Measurements from ENCODE around the gene MBNL2.
A peak's percentile ranks its signal among the peaks of the same experiment; 100 is the strongest.

MBNL2 gene

DNA sequence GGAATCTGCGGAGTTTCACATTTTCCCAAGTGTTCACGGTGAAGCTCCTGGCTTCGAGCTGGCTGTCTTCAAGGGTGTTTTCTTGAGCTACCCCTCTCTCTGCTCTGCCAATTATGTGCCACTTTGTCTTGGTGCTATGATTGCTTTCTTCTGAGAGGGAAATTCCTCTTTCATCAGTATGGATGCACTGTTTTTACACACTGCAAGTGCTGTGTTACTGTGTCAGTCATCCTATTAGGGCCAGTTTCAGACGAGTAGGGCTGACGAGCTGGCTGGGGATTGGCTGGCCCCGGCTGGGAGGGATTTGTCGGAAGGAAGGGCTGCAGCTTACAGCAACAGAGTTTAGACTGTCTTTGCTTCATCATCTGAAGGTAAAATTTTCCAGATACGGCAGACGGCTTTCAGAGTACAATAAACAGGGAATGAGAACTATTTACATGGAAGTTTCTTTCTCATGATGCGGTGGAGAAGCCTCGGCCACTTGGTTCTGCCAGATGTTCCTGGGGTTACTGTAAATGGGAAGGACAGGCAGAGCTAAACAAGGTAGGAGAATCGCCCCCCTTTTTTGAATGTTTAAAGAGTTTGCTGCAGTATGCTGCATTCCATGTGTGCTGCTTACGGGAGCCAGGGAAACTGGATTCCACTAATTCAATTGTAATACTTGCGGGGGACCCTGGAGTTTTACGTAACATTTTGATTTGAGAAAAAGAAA lies at the start of gene MBNL2:
Gene MBNL2, plus strand, starts transcription at position 345 of the 712 bp plus-strand sequence. CDS start 53,903 bp downstream, outside the sequence.
- peak; percentile 46 to 70 for DNase-seq (ENCODE audit: extremely low read depth in 1 of 2, low read depth in 1 of 2)

- no peak for DNase-seq (ENCODE audit: extremely low read depth in 1 of 2, low read depth in 1 of 2)
Observed at GRCh38 chr13:97174638-97175037, 47.5 kb upstream of the MBNL2 start.

- no peak for DNase-seq (ENCODE audit: extremely low read depth in 1 of 2, low read depth in 1 of 2)
Observed at GRCh38 chr13:97175041-97175440, 47.1 kb upstream of the MBNL2 start.

GRCh38 chr13:97179501-97179900 lies 42.6 kb upstream of the MBNL2 start:
- no peak for DNase-seq (ENCODE audit: extremely low read depth in 1 of 2, low read depth in 1 of 2)

DNA sequence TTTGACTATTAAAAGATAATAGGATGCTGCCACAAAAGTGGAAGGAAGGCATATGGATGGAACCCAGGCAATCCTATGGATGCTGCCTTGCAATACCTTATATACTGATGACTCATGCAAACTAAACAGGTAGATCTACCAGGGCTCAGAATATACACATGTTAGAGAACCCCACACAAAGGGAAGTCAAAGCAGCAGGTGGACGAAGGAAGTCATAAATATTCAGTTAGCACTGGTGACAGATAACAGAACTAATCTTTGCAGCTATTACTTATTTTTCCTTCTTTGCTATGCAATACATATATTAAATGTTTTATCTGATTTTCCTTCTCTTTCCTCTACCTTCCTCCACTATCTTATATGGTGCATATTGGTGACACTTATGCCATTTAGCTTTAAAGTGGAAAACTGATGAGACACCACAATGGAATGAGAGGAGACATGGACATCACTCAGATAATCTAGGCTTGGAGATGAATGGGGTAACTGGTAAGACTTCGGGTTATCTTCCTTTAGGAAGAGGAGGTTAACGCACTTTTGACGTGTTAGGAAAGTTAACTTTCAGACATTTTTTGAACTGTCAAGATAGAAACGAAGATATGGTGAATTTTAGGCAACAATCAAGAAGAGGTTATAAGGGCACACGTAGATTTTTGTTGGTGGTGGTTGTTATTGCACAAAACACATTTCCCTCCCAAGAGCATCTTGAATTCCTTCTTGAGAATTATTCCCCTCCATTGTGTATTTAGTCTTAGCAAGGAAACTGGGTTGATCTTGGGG lies 39.8 kb upstream of the MBNL2 start:
- no peak for DNase-seq (ENCODE audit: extremely low read depth in 1 of 2, low read depth in 1 of 2)

- no peak for DNase-seq (ENCODE audit: extremely low read depth in 1 of 2, low read depth in 1 of 2)
Observed at GRCh38 chr13:97185291-97185690, 36.8 kb upstream of the MBNL2 start.

DNA sequence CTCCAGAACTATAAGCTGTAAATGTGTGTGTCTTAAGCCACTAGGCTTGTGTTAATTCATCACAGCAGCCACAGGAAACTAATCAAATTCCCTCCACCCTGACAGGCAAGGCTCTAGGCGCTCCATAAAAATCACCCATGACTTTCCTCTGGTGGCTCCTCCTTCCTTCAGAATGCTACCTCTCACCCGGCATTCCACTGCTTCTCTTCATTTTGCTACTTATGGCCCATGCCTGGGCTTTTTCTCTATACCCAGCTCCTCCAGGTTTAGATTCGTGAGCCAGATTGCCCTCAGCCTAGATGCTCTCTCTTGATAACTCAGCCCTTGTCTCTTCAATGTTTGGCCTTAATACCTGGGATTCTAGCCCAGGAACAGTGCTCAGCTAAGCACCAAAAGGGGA lies 36.4 kb upstream of the MBNL2 start:
- no peak for DNase-seq (ENCODE audit: extremely low read depth in 1 of 2, low read depth in 1 of 2)

- DNase-seq (ENCODE audit: extremely low read depth in 1 of 2, low read depth in 1 of 2) = no peak
Observed at GRCh38 chr13:97188207-97188606, 33.9 kb upstream of the MBNL2 start.

GRCh38 chr13:97189928-97190327 lies 32.2 kb upstream of the MBNL2 start:
- no peak for DNase-seq (ENCODE audit: extremely low read depth in 1 of 2, low read depth in 1 of 2)

DNA sequence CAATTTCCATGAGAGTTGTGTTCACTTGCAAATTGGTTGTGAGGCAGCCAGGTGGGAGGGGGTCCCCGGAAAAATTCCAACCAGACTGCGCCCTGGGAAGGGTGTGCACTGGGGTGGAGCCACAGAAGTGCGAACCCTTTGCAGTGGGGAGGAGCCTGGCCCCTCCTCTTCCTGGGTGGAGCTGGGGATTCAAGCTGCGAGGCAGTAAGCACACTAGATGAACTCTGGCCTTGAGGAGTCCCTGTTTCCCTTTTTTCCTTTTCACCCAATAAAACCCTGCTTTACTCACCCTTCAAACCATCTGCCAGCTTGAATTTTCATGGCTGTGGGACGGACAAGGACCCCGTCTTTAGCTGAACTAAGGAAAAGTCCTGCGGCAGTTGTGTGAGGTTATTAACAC lies 31.0 kb upstream of the MBNL2 start:
- DNase-seq (ENCODE audit: extremely low read depth in 1 of 2, low read depth in 1 of 2) = no peak

- no peak for DNase-seq (ENCODE audit: extremely low read depth in 1 of 2, low read depth in 1 of 2)
Observed at GRCh38 chr13:97191615-97192014, 30.5 kb upstream of the MBNL2 start.

DNA sequence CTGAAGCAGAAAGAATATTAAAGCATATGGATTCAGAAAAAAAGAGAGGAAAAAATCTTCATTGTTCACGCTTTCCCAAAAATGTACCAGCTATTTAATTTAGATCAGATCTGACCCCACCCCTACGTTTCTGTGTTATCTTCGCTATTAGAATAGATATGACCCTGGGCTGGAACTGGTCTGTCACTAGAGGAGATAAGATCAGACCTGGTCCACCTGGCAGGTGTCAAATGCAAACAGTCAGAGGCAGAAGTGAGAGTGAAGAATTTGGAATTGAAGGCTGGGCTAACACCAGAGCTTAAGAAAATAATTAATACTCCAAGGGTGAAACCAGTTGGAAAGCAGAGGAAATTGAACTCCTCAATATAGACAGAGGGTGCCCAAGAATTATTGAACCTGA lies 30.0 kb upstream of the MBNL2 start:
- DNase-seq (ENCODE audit: extremely low read depth in 1 of 2, low read depth in 1 of 2) = no peak

- DNase-seq (ENCODE audit: extremely low read depth in 1 of 2, low read depth in 1 of 2) = no peak
Observed at GRCh38 chr13:97193577-97193976, 28.6 kb upstream of the MBNL2 start.

DNA sequence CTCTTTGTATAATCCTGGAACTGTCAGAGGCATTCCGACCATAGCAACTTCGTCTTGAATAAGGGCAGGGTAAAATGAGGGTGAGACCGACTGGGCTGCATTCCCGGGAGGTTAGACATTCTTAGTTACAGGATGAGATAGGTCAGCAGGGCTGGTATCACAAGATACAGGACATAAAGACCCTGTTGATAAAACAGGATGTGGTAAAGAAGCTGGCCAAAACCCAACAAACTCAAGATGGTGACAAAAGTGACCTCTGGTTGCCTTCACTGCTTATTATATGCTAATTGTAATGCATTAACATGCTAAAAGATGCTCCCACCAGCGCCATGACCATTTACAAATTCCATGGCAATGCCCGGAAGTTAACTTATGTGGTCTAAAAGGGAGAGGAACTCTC lies 27.7 kb upstream of the MBNL2 start:
- no peak for DNase-seq (ENCODE audit: extremely low read depth in 1 of 2, low read depth in 1 of 2)

- no peak for DNase-seq (ENCODE audit: extremely low read depth in 1 of 2, low read depth in 1 of 2)
Observed at GRCh38 chr13:97196340-97196739, 25.8 kb upstream of the MBNL2 start.

DNA sequence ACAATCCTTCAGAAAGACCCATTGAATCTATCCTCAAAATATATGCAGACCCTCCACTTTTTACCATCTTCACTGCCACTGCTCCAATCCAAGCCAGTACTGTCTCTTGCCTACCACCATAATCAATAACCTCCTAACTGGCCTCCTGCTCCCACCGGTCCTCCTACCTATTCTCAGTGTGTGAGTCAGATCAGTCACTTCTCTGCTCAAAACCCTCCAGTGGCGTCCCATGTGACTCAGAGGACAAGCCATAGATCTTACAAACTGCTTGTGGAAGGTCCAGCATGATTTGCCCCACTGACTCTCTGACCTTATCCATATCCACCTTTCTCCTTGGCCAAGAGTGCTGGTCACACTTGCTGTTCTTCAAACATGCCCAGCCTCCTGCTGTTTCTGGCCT lies 23.4 kb upstream of the MBNL2 start:
- no peak for DNase-seq (ENCODE audit: extremely low read depth in 1 of 2, low read depth in 1 of 2)

DNA sequence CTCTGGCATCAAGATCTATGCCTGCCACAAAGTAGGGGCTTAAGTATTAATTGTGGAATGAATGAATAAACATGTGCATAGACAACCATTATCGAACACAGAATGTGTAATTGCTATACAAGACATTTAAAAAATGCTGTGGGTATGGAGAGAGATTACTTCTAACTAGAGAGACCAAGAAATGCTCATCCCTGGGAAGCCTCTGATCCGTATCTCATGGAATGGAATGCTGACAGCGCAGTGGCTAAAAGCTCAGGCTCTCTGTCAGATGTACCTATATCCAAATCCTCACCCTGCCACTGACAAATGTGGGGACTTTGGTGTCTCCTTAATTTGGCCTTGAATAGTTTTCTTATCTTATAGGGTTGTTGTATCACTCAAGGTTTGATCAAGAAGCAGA lies 22.7 kb upstream of the MBNL2 start:
- DNase-seq (ENCODE audit: extremely low read depth in 1 of 2, low read depth in 1 of 2) = no peak

DNA sequence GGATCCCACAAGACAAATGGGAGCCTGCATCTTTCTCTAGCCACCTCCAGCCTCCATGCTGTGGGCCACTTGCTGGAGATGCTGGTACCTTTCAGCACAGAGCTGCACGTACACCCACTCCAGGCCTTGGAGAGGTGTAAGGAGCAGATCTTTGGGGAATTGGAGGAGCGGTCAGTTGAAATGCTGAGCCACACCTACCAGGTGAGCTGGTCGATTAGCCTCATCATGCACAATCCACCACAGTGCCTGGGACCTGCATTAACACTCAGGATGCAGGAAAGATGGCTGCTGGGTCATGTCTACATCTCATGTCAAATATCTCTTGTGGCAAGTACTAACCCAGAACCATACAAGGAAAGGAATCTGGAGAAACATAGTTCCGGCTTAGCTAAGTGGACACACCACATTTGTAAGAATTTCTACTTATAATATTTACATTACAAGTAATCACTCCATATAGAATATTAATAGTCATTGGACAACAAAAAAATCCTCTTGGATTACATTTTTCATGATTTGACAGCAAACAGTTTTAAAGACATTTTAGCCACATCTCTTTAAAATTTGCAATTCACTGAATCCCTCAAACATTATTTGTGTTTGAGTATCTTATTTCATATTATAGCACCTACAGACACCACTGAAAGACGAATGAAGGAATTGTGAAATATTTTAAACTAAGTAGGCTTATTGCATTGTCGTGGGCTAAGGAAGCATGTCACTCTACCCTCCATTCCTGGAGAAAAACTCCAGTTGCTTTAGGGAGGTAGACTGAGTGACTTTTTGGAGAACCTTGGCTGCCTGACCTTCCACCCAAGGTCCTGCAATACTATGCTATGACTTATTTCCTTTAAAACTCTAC lies 21.8 kb upstream of the MBNL2 start:
- no peak for DNase-seq (ENCODE audit: extremely low read depth in 1 of 2, low read depth in 1 of 2)

GRCh38 chr13:97202761-97203160 lies 19.4 kb upstream of the MBNL2 start:
- no peak for DNase-seq (ENCODE audit: extremely low read depth in 1 of 2, low read depth in 1 of 2)

DNA sequence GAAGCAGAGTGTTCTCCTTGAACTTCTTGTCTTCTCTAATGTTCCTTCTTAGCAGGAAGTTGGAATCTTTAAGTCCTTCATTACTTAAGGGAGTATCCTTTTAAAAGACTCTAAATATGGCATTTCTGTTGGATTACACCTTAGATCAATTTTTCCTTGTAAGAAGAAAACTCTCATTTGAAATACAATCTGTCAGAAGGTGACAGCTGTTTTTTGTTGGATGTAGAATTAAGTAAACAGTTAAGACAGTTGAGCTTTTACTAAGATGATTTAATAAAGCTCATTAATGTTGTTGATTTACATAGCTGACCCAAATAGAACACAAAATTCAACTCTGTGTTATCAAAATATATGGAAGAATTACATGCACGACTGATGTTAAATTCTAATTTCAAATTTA lies 16.7 kb upstream of the MBNL2 start:
- DNase-seq (ENCODE audit: extremely low read depth in 1 of 2, low read depth in 1 of 2) = no peak

DNA sequence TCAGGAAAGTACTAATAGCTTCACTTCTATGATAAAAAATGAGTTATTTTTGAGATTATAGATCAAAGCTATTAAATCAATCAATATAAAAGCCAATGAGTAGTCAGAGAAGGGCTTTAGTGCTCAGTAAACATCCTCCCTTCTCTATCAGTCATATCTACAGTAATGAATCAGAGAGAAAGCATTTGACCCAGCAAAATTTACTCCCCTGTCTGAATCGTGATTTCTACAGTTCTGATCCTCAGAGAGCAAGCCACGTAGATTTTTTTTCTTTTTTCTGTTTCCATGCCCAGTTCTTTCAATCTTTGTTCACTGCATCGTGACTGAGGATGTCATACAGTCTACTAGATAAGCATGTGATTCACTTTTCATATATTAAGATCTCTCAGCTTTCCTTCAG lies 16.2 kb upstream of the MBNL2 start:
- no peak for DNase-seq (ENCODE audit: extremely low read depth in 1 of 2, low read depth in 1 of 2)
